B cell (primary cell): ENCODE measurements around the gene DNAH11. TPM values are rescaled to one million over a fixed set of nuclear protein-coding genes. Genes with fewer than 3 reads are reported as not detected.

Experiments
- ATAC-seq: fragments of 200-7000 bp; cut with Tn5 transposase; one replicate; pipeline ENCODE4 v1.10.0; 2021; ENCODE audit warnings: low read depth, mild to moderate bottlenecking, moderate number of reproducible peaks, moderate library complexity
- CTCF ChIA-PET: fragments of 350-600 bp; sonication (Branson Sonifier 250); formaldehyde crosslinking; loops from one replicate; lab custom pipeline; 2021; ENCODE audit warnings: antibody characterized with exemption, inconsistent platforms; lab: Charles Lee
- POLR2A ChIA-PET: fragments of 350-600 bp; sonication (Branson Sonifier 250); formaldehyde crosslinking; loops from one replicate; lab custom pipeline; 2021; ENCODE audit warnings: antibody characterized with exemption; lab: Charles Lee
- DNase-seq: peaks from one replicate; pipeline ENCODE4 v3.0.0; 2013
- H2AFZ ChIP-seq: 2 replicates; pipeline ENCODE4 v1.6.1; 2012; ENCODE audit warnings: mild to moderate bottlenecking, low read depth, low read length; ENCODE audit not compliant: insufficient read depth, poor library complexity, severe bottlenecking
- H3K27ac ChIP-seq, 2 donors: 1 replicate in 1 of 2; 2 replicates in 1 of 2; pipeline ENCODE4 v1.5.1; 2012 to 2013; ENCODE audit warnings: low read length in 2 of 2, mild to moderate bottlenecking in 2 of 2, moderate library complexity in 1 of 2
- H3K27me3 ChIP-seq, 4 experiments: fragments of 200-600 bp in 1 of 4; sonication (generic) in 1 of 4; replicated peaks in 1 of 4; 1 replicate in 2 of 4; 2 replicates in 2 of 4; pipeline versions ENCODE4 v1.6.1 to v1.7.0; 2013 to 2016; ENCODE audit warnings: low read length in 3 of 4, mild to moderate bottlenecking in 2 of 4, mixed read lengths in 1 of 4, moderate library complexity in 1 of 4; ENCODE audit not compliant: insufficient read depth in 4 of 4, control insufficient read depth in 3 of 4; ENCODE audit errors: control extremely low read depth in 1 of 4
- H3K36me3 ChIP-seq, 2 experiments: replicated peaks in 1 of 2; 1 replicate in 1 of 2; 2 replicates in 1 of 2; pipeline versions ENCODE4 v1.6.1 to v1.7.1; 2013; ENCODE audit warnings: low read length in 1 of 2; ENCODE audit not compliant: insufficient read depth in 2 of 2, control insufficient read depth in 1 of 2; ENCODE audit errors: control extremely low read depth in 1 of 2, extremely low read depth in 1 of 2
- H3K4me1 ChIP-seq, 2 donors: fragments of 200-600 bp in 1 of 2; sonication (generic) in 1 of 2; 1 replicate in 1 of 2; 2 replicates in 1 of 2; pipeline versions ENCODE4 v1.5.1 to v1.6.1; 2013 to 2017; ENCODE audit warnings: low read length in 2 of 2; ENCODE audit not compliant: control insufficient read depth in 2 of 2, insufficient read depth in 2 of 2
- H3K4me2 ChIP-seq: replicated peaks from 2 replicates; pipeline ENCODE3; 2012; ENCODE audit warnings: mild to moderate bottlenecking, low read depth, low read length; ENCODE audit not compliant: poor library complexity, severe bottlenecking
- H3K4me3 ChIP-seq, 5 experiments: fragments of 200-600 bp in 1 of 5; sonication (generic) in 1 of 5; 1 replicate in 3 of 5; 2 replicates in 2 of 5; pipeline versions ENCODE4 v1.5.1 to v1.7.0; 2011 to 2016; ENCODE audit warnings: low read length in 4 of 5, mild to moderate bottlenecking in 4 of 5, low read depth in 2 of 5, control low read depth in 1 of 5, moderate library complexity in 1 of 5; ENCODE audit not compliant: insufficient read depth in 1 of 5; ENCODE audit errors: control extremely low read depth in 1 of 5, extremely low read depth in 1 of 5
- H3K79me2 ChIP-seq: fragments of 200-600 bp; sonication (generic); one replicate; pipeline ENCODE4 v1.6.0; 2016; ENCODE audit warnings: low read length; ENCODE audit not compliant: control insufficient read depth, insufficient read depth
- H3K9ac ChIP-seq: fragments of 200-600 bp; sonication (generic); 2 replicates; pipeline ENCODE4 v1.6.1; 2017; ENCODE audit warnings: mild to moderate bottlenecking, low read length, moderate library complexity
- H3K9me3 ChIP-seq, 3 donors: one replicate each; pipeline versions ENCODE4 v1.6.1 to v1.7.1; 2013; ENCODE audit warnings: low read length in 2 of 3; ENCODE audit not compliant: control insufficient read depth in 2 of 3, insufficient read depth in 1 of 3; ENCODE audit errors: control extremely low read depth in 1 of 3
- H4K20me1 ChIP-seq: 2 replicates; pipeline ENCODE4 v1.6.0; 2012; ENCODE audit warnings: mild to moderate bottlenecking, low read length; ENCODE audit not compliant: insufficient read depth, control insufficient read depth, poor library complexity, severe bottlenecking
- H3K27ac Mint-ChIP-seq: one replicate; pipeline ENCODE4 v1.8.0; 2021; ENCODE audit warnings: mixed read lengths
- H3K27me3 Mint-ChIP-seq: one replicate; pipeline ENCODE4 v1.8.0; 2021; ENCODE audit warnings: mixed read lengths
- H3K4me1 Mint-ChIP-seq: one replicate; pipeline ENCODE4 v1.8.0; 2021; ENCODE audit warnings: mixed read lengths
- H3K4me3 Mint-ChIP-seq: one replicate; pipeline ENCODE4 v1.8.0; 2021; ENCODE audit warnings: mixed read lengths
- H3K9me3 Mint-ChIP-seq: one replicate; pipeline ENCODE4 v1.8.0; 2022; ENCODE audit warnings: mixed read lengths; ENCODE audit not compliant: insufficient read depth
- EZH2 ChIP-seq: IDR thresholded peaks from 2 replicates; pipeline ENCODE4 v1.6.1; 2012; ENCODE audit warnings: borderline replicate concordance, low read depth, mild to moderate bottlenecking, moderate library complexity, low read length; ENCODE audit not compliant: insufficient read depth, poor library complexity, severe bottlenecking
- WGBS: methylation state at CpG from one replicate; pipeline ENCODE4 v1.1.5; 2013; ENCODE audit warnings: missing lambda C conversion rate; ENCODE audit not compliant: insufficient coverage; 5-methylcytosine and 5-hydroxymethylcytosine counted together
- intact Hi-C: fragments of 100-400 bp; cut with micrococcal nuclease; formaldehyde crosslinking; loops from one replicate; pipeline ENCODE4 v1.10.0; 2022
- polyA plus RNA-seq: library from polyadenylated mRNA; depleted of rRNA; stranded (reverse); fragments of >200 nt; gene quantifications from 2 replicates; pipeline ENCODE4 v1.2.3, GENCODE V29; 2012
- total RNA-seq, 2 donors: library from RNA; stranded (reverse); fragments of 120-200 nt in 1 of 2; gene quantifications; 1 replicate in 1 of 2; 2 replicates in 1 of 2; pipeline versions ENCODE4 v1.2.3 to v1.2.4, GENCODE V29; 2013 to 2022
- TF ChIP-seq, protein P1 (sequence below): fragments of 200-600 bp; IDR thresholded peaks from one replicate; pipeline ENCODE4 v1.8.0; 2022; ENCODE audit warnings: antibody characterized with exemption, mild to moderate bottlenecking

DNAH11 gene
- total and polyA plus RNA-seq, 2 donors (not counting 1 experiment from before 2014, with no cell fraction given) = not detected

GRCh38 chr7:21651697-21652096, 108.9 kb downstream of the DNAH11 start:
- Mint-ChIP-seq H3K4me1 (no peaks in the 10 kb centered on the region), H3K9me3 (no peaks in the 10 kb centered on the region), H3K4me3 (no peak overlapping the region), H3K27me3 (peaks cover 8% of the 10 kb centered on the region), H3K27ac (no peak overlapping the region)
- H3K4me2 ChIP-seq = no peak overlapping the region
- H2AFZ ChIP-seq = no peak overlapping the region
- no peak for ATAC-seq
- no peaks in the 10 kb centered on the region for H3K27me3 ChIP-seq
- no CpG with 5 or more reads among the region's 1 CpG for WGBS
- CTCF ChIA-PET = no interaction called here
- intact Hi-C loops = no loop called here
- no peaks in the 10 kb centered on the region for H3K4me1 ChIP-seq
- no peak for TF ChIP-seq EZH2
- TF ChIP-seq, protein P1, sequence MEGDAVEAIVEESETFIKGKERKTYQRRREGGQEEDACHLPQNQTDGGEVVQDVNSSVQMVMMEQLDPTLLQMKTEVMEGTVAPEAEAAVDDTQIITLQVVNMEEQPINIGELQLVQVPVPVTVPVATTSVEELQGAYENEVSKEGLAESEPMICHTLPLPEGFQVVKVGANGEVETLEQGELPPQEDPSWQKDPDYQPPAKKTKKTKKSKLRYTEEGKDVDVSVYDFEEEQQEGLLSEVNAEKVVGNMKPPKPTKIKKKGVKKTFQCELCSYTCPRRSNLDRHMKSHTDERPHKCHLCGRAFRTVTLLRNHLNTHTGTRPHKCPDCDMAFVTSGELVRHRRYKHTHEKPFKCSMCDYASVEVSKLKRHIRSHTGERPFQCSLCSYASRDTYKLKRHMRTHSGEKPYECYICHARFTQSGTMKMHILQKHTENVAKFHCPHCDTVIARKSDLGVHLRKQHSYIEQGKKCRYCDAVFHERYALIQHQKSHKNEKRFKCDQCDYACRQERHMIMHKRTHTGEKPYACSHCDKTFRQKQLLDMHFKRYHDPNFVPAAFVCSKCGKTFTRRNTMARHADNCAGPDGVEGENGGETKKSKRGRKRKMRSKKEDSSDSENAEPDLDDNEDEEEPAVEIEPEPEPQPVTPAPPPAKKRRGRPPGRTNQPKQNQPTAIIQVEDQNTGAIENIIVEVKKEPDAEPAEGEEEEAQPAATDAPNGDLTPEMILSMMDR = no peak
- no peak overlapping the region for H3K4me3 ChIP-seq
- no peak for DNase-seq
- no peaks in the 10 kb centered on the region for H3K36me3 ChIP-seq
- H3K79me2 ChIP-seq = no peaks in the 10 kb centered on the region
- no peak overlapping the region for H3K9ac ChIP-seq
- no peak overlapping the region for H3K27ac ChIP-seq
- no peaks in the 10 kb centered on the region for H4K20me1 ChIP-seq
- H3K9me3 ChIP-seq = no peaks in the 10 kb centered on the region
- POLR2A ChIA-PET = no interaction called here

GRCh38 chr7:21653623-21654022, 110.8 kb downstream of the DNAH11 start:
- ATAC-seq (no peak), DNase-seq (no peak)
- no peak overlapping the region for H2AFZ ChIP-seq
- ChIA-PET CTCF (no interaction called here), POLR2A (no interaction called here)
- H3K4me3 ChIP-seq = no peak overlapping the region
- no peak for TF ChIP-seq EZH2
- TF ChIP-seq, protein P1 = no peak
- Mint-ChIP-seq H3K4me1 (no peaks in the 10 kb centered on the region), H3K9me3 (no peaks in the 10 kb centered on the region), H3K27ac (no peak overlapping the region), H3K27me3 (peaks cover 3% of the 10 kb centered on the region), H3K4me3 (no peak overlapping the region)
- H3K4me1 ChIP-seq = no peaks in the 10 kb centered on the region
- no peaks in the 10 kb centered on the region for H3K79me2 ChIP-seq
- H3K4me2 ChIP-seq = no peak overlapping the region
- no peaks in the 10 kb centered on the region for H4K20me1 ChIP-seq
- no peak overlapping the region for H3K27ac ChIP-seq
- no CpG with 5 or more reads among the region's 4 CpGs for WGBS
- H3K9ac ChIP-seq = no peak overlapping the region
- H3K36me3 ChIP-seq = no peaks in the 10 kb centered on the region
- intact Hi-C loops = no loop called here
- no peaks in the 10 kb centered on the region for H3K9me3 ChIP-seq
- H3K27me3 ChIP-seq = no peaks in the 10 kb centered on the region
